A549 (cell line): ENCODE data around the gene SNAP29. TPM values are rescaled to one million over a fixed set of nuclear protein-coding genes. Genes with fewer than 3 reads are reported as not detected.

ENCODE experiments used
- ATAC-seq, 2 experiments: fragments of 200-7000 bp in 1 of 2; fragments of >200 bp in 1 of 2; cut with Nextera tagmentation in 1 of 2; cut with Tn5 transposase in 1 of 2; 3 replicates each; pipeline versions ENCODE4 v1.8.0 to v1.9.1; 2018 to 2020; ENCODE audit warnings: mild to moderate bottlenecking in 1 of 2, moderate library complexity in 1 of 2
- CTCF ChIA-PET: fragments of 300-600 bp; sonication (Branson Sonifier 250); formaldehyde crosslinking; extraction: SDS; loops from one replicate; lab custom pipeline; 2021; ENCODE audit warnings: antibody characterized with exemption, inconsistent platforms; lab: Yijun Ruan, JAX
- POLR2A ChIA-PET: fragments of 350-600 bp; formaldehyde crosslinking; extraction: SDS; loops from one replicate; lab custom pipeline; 2021; ENCODE audit warnings: antibody characterized with exemption, inconsistent platforms; lab: Yijun Ruan, JAX
- DNase-seq, 2 experiments: peaks; one replicate each; pipeline versions ENCODE4 v3.0.0 to v3.0.0-alpha.2; 2011 to 2016; ENCODE audit warnings: low read depth in 1 of 2, low spot score in 1 of 2
- FAIRE-seq: peaks from 2 replicates; lab custom pipeline; 2011; peaks lifted over from hg19 to GRCh38; lab: Jason Lieb, UNC
- H3K27ac ChIP-seq, 2 experiments: fragments of >200 bp; sonication (Bioruptor Twin); formaldehyde crosslinking; 3 replicates each; pipeline ENCODE4 v1.5.1; 2016 to 2017
- H3K4me1 ChIP-seq: fragments of >200 bp; sonication (Bioruptor Twin); formaldehyde crosslinking; 3 replicates; pipeline ENCODE4 v1.6.1; 2016
- H3K4me2 ChIP-seq: fragments of >200 bp; sonication (Bioruptor Twin); formaldehyde crosslinking; 3 replicates; pipeline ENCODE4 v1.6.1; 2016
- H3K4me3 ChIP-seq: fragments of >200 bp; sonication (Bioruptor Twin); formaldehyde crosslinking; 3 replicates; pipeline ENCODE4 v1.5.1; 2016
- H3K9me3 ChIP-seq: fragments of >200 bp; sonication (Bioruptor Twin); formaldehyde crosslinking; 3 replicates; pipeline ENCODE4 v1.6.1; 2016
- EHMT2 ChIP-seq: fragments of 200-600 bp; sonication (generic); IDR thresholded peaks from 2 replicates; pipeline ENCODE4 v1.6.1; 2016; ENCODE audit warnings: antibody characterized with exemption, low read depth, mild to moderate bottlenecking, moderate library complexity
- EP300 ChIP-seq, 2 experiments: fragments of >200 bp; sonication (Bioruptor Twin); formaldehyde crosslinking; IDR thresholded peaks; 2 replicates in 1 of 2; 3 replicates in 1 of 2; pipeline ENCODE4 v1.6.1; 2016 to 2017
- ESRRA ChIP-seq: fragments of 150-350 bp; IDR thresholded peaks from 2 replicates; pipeline ENCODE4 v1.6.1; 2014; ENCODE audit warnings: mild to moderate bottlenecking, low read length, borderline replicate concordance
- GATA3 ChIP-seq: IDR thresholded peaks from 2 replicates; pipeline ENCODE4 v1.6.1; 2012; ENCODE audit warnings: borderline replicate concordance
- HDAC2 ChIP-seq: fragments of 200-600 bp; sonication (generic); IDR thresholded peaks from 2 replicates; pipeline ENCODE4 v1.6.1; 2016
- HEYL ChIP-seq: fragments of 250-450 bp; sonication (Bioruptor Pico); IDR thresholded peaks from 2 replicates; pipeline ENCODE4 v1.8.0; 2021; ENCODE audit warnings: mild to moderate bottlenecking, moderate library complexity
- HMGXB4 ChIP-seq: fragments of 250-450 bp; sonication (Bioruptor Pico); IDR thresholded peaks from 2 replicates; pipeline ENCODE4 v1.5.0; 2021; ENCODE audit warnings: mild to moderate bottlenecking, moderate library complexity, borderline replicate concordance
- HOXB5 ChIP-seq: fragments of 250-450 bp; sonication (Bioruptor Pico); IDR thresholded peaks from 2 replicates; pipeline ENCODE4 v1.5.0; 2020; ENCODE audit warnings: mild to moderate bottlenecking, moderate library complexity
- KDM1A ChIP-seq: fragments of 200-600 bp; sonication (generic); IDR thresholded peaks from 2 replicates; pipeline ENCODE4 v1.6.1; 2016; ENCODE audit warnings: low read depth, mild to moderate bottlenecking
- MAFK ChIP-seq: fragments of 450-650 bp; IDR thresholded peaks from 2 replicates; pipeline ENCODE4 v1.6.1; 2014; ENCODE audit not compliant: partially characterized antibody
- NFE2L2 ChIP-seq: fragments of 150-350 bp; conservative IDR thresholded peaks from 2 replicates; pipeline ENCODE4 v1.6.1; 2014; ENCODE audit warnings: low read length
- NR3C1 ChIP-seq: fragments of >200 bp; sonication (Bioruptor Twin); formaldehyde crosslinking; IDR thresholded peaks from 3 replicates; pipeline ENCODE4 v1.6.1; 2017
- PBX3 ChIP-seq: IDR thresholded peaks from 2 replicates; pipeline ENCODE4 v1.6.1; 2012
- PHF8 ChIP-seq: fragments of 200-600 bp; sonication (generic); IDR thresholded peaks from 2 replicates; pipeline ENCODE4 v1.6.1; 2016; ENCODE audit warnings: low read depth, mild to moderate bottlenecking, antibody characterized with exemption, moderate library complexity, borderline replicate concordance
- POLR2A ChIP-seq: IDR thresholded peaks from 2 replicates; pipeline ENCODE4 v1.6.1; 2012; ENCODE audit warnings: mild to moderate bottlenecking, low read length
- RAD21 ChIP-seq, 2 experiments: fragments of >200 bp in 1 of 2; sonication (Bioruptor Twin) in 1 of 2; formaldehyde crosslinking in 1 of 2; IDR thresholded peaks in 1 of 2; conservative IDR thresholded peaks in 1 of 2; 2 replicates in 1 of 2; 3 replicates in 1 of 2; pipeline ENCODE4 v1.6.1; 2012 to 2018; ENCODE audit warnings: inconsistent platforms in 1 of 2
- RARB ChIP-seq: fragments of 250-450 bp; sonication (Bioruptor Pico); IDR thresholded peaks from 2 replicates; pipeline ENCODE4 v1.8.0; 2021; ENCODE audit warnings: mild to moderate bottlenecking, moderate library complexity
- RCOR1 ChIP-seq: fragments of 150-350 bp; IDR thresholded peaks from 2 replicates; pipeline ENCODE4 v1.6.1; 2014; ENCODE audit warnings: antibody characterized with exemption, low read length, low read depth
- RFX5 ChIP-seq: fragments of 450-650 bp; IDR thresholded peaks from 2 replicates; pipeline ENCODE4 v1.7.1; 2014; ENCODE audit warnings: antibody characterized with exemption, mild to moderate bottlenecking, moderate library complexity
- RNF2 ChIP-seq: fragments of 200-600 bp; sonication (generic); IDR thresholded peaks from 2 replicates; pipeline ENCODE4 v1.6.1; 2016; ENCODE audit warnings: low read depth, mild to moderate bottlenecking, antibody characterized with exemption, moderate library complexity, borderline replicate concordance
- SMC3 ChIP-seq: fragments of >200 bp; sonication (Bioruptor Twin); formaldehyde crosslinking; IDR thresholded peaks from 3 replicates; pipeline ENCODE4 v1.6.1; 2018; ENCODE audit warnings: inconsistent platforms
- SREBF2 ChIP-seq: fragments of 450-650 bp; IDR thresholded peaks from 2 replicates; pipeline ENCODE4 v1.6.1; 2014; ENCODE audit warnings: mild to moderate bottlenecking, moderate library complexity
- ZC3H11A ChIP-seq: fragments of 450-650 bp; IDR thresholded peaks from 2 replicates; pipeline ENCODE4 v1.6.1; 2014; ENCODE audit warnings: antibody characterized with exemption, mild to moderate bottlenecking
- ZNF302 ChIP-seq: fragments of 250-450 bp; sonication (Bioruptor Pico); IDR thresholded peaks from 2 replicates; pipeline ENCODE4 v1.9.0; 2021; ENCODE audit warnings: inconsistent platforms, mild to moderate bottlenecking, moderate library complexity
- ZSCAN20 ChIP-seq: fragments of 250-450 bp; sonication (Bioruptor Pico); IDR thresholded peaks from 2 replicates; pipeline ENCODE4 v1.8.0; 2022; ENCODE audit warnings: mild to moderate bottlenecking, moderate library complexity
- WGBS: methylation state at CpG from one replicate; pipeline ENCODE4 v1.1.6; 2017; ENCODE audit errors: missing lambda C conversion rate; 5-methylcytosine and 5-hydroxymethylcytosine counted together
- polyA plus RNA-seq, 4 experiments: library from polyadenylated mRNA; depleted of rRNA in 3 of 4; stranded (reverse); fragments of >200 nt; fragmentation: RNase III in 1 of 4; extraction: RNeasy Plus Mini Kit Qiagen cat#74134 plus additional on column Dnase treatment in 1 of 4; gene quantifications; 2 replicates in 3 of 4; 3 replicates in 1 of 4; pipeline ENCODE4 v1.2.3, GENCODE V29; 2011 to 2017
- TF ChIP-seq, protein P1 (sequence below): IDR thresholded peaks from 2 replicates; pipeline ENCODE4 v1.6.1; 2012; ENCODE audit warnings: low read depth, borderline replicate concordance
- TF ChIP-seq, protein P2 (sequence below): fragments of >200 bp; sonication (Bioruptor Twin); formaldehyde crosslinking; IDR thresholded peaks from 3 replicates; pipeline ENCODE4 v1.5.1; 2016
- TF ChIP-seq, protein P3 (sequence below): fragments of >200 bp; sonication (Bioruptor Twin); formaldehyde crosslinking; IDR thresholded peaks from 2 replicates; pipeline ENCODE4 v1.6.1; 2016
- TF ChIP-seq, protein P4 (sequence below): fragments of >200 bp; sonication (Bioruptor Twin); formaldehyde crosslinking; IDR thresholded peaks from 3 replicates; pipeline ENCODE4 v1.6.1; 2016
- TF ChIP-seq, protein P5 (sequence below): fragments of 450-650 bp; IDR thresholded peaks from 2 replicates; pipeline ENCODE4 v1.6.1; 2014; ENCODE audit warnings: antibody characterized with exemption
- TF ChIP-seq, protein P6 (sequence below): fragments of 150-350 bp; IDR thresholded peaks from 2 replicates; pipeline ENCODE4 v1.6.1; 2014; ENCODE audit warnings: low read depth, mild to moderate bottlenecking, low read length

Gene SNAP29
- polyA plus RNA-seq, 2 of the 4 experiments (the other 2 are of a cell fraction), result 14.2 to 20.1 TPM

- TF ChIP-seq POLR2A (peak; percentile 26), RNF2 (no peak), ESRRA (no peak), RAD21 (conservative IDR thresholded peaks at IDR 0.05 in 1 of 2, IDR thresholded peaks at IDR 0.05 in 1 of 2) (peak; percentile 85 to 92), EP300 (IDR thresholded peaks at IDR 0.05) (no peak), SMC3 (peak; percentile 74), HDAC2 (no peak), ZNF302 (CRISPR knock-in tag) (no peak), RCOR1 (no peak), RFX5 (no peak), RARB (CRISPR knock-in tag) (no peak), NR3C1 (no peak), HOXB5 (CRISPR knock-in tag) (no peak), NFE2L2 (no peak), ZC3H11A (no peak), PBX3 (no peak), HEYL (CRISPR knock-in tag) (no peak), EHMT2 (no peak), PHF8 (no peak), KDM1A (no peak), SREBF2 (no peak), ZSCAN20 (no peak), HMGXB4 (CRISPR knock-in tag) (no peak), GATA3 (no peak), MAFK (peak; percentile 41)
- TF ChIP-seq, protein P1, sequence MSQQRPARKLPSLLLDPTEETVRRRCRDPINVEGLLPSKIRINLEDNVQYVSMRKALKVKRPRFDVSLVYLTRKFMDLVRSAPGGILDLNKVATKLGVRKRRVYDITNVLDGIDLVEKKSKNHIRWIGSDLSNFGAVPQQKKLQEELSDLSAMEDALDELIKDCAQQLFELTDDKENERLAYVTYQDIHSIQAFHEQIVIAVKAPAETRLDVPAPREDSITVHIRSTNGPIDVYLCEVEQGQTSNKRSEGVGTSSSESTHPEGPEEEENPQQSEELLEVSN, result no peak
- TF ChIP-seq, protein P2, sequence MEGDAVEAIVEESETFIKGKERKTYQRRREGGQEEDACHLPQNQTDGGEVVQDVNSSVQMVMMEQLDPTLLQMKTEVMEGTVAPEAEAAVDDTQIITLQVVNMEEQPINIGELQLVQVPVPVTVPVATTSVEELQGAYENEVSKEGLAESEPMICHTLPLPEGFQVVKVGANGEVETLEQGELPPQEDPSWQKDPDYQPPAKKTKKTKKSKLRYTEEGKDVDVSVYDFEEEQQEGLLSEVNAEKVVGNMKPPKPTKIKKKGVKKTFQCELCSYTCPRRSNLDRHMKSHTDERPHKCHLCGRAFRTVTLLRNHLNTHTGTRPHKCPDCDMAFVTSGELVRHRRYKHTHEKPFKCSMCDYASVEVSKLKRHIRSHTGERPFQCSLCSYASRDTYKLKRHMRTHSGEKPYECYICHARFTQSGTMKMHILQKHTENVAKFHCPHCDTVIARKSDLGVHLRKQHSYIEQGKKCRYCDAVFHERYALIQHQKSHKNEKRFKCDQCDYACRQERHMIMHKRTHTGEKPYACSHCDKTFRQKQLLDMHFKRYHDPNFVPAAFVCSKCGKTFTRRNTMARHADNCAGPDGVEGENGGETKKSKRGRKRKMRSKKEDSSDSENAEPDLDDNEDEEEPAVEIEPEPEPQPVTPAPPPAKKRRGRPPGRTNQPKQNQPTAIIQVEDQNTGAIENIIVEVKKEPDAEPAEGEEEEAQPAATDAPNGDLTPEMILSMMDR, result peak; percentile 86
- TF ChIP-seq, protein P3, sequence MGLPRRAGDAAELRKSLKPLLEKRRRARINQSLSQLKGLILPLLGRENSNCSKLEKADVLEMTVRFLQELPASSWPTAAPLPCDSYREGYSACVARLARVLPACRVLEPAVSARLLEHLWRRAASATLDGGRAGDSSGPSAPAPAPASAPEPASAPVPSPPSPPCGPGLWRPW, result no peak
- TF ChIP-seq, protein P4, sequence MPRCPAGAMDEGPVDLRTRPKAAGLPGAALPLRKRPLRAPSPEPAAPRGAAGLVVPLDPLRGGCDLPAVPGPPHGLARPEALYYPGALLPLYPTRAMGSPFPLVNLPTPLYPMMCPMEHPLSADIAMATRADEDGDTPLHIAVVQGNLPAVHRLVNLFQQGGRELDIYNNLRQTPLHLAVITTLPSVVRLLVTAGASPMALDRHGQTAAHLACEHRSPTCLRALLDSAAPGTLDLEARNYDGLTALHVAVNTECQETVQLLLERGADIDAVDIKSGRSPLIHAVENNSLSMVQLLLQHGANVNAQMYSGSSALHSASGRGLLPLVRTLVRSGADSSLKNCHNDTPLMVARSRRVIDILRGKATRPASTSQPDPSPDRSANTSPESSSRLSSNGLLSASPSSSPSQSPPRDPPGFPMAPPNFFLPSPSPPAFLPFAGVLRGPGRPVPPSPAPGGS, result no peak
- TF ChIP-seq, protein P5, sequence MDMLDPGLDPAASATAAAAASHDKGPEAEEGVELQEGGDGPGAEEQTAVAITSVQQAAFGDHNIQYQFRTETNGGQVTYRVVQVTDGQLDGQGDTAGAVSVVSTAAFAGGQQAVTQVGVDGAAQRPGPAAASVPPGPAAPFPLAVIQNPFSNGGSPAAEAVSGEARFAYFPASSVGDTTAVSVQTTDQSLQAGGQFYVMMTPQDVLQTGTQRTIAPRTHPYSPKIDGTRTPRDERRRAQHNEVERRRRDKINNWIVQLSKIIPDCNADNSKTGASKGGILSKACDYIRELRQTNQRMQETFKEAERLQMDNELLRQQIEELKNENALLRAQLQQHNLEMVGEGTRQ, result no peak
- TF ChIP-seq, protein P6, sequence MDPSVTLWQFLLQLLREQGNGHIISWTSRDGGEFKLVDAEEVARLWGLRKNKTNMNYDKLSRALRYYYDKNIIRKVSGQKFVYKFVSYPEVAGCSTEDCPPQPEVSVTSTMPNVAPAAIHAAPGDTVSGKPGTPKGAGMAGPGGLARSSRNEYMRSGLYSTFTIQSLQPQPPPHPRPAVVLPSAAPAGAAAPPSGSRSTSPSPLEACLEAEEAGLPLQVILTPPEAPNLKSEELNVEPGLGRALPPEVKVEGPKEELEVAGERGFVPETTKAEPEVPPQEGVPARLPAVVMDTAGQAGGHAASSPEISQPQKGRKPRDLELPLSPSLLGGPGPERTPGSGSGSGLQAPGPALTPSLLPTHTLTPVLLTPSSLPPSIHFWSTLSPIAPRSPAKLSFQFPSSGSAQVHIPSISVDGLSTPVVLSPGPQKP, result no peak
- FAIRE-seq, result no peak
- peak; percentile 99 to 100 for ATAC-seq
Observed at GRCh38 chr22:20885557-20886323, 26.9 kb downstream of the SNAP29 start.

More at GRCh38 chr22:20885557-20886323, 26.9 kb downstream of the SNAP29 start:
- peak; percentile 83 to 85 for DNase-seq
- CTCF ChIA-PET, result interaction anchor here (0.6 to 3.4 kb wide), 67 partner anchors 8 to 761 kb away, joined by 3 to 35 read pairs (median 4); partner anchors contain the start of genes CRKL and LZTR1
- Histone ChIP-seq H3K27ac (peak overlapping the region; percentile 75 to 83), H3K9me3 (no peaks in the 10 kb centered on the region), H3K4me3 (no peak overlapping the region), H3K4me2 (peak overlapping the region; percentile 76), H3K4me1 (peaks cover 6% of the 10 kb centered on the region)
- POLR2A ChIA-PET, result interaction anchor here (0.8 to 1.4 kb wide), 7 partner anchors 18 to 117 kb away, joined by 3 to 22 read pairs (median 3); partner anchors contain the start of genes LZTR1 and THAP7
- 14% methylated on average over 10 of the region's 10 CpGs for WGBS
